CD4-positive, CD25-positive, alpha-beta regulatory T cell (primary cell): ENCODE data around the gene CUX1. TPM values are rescaled to one million over a fixed set of nuclear protein-coding genes. Genes with fewer than 3 reads are reported as not detected.
A peak's percentile ranks its signal among the peaks of the same experiment; 100 is the strongest.

Experiments used
- ATAC-seq, 2 donors: fragments of 150-1000 bp; cut with Tn5 transposase; one replicate each; pipeline ENCODE4 v1.10.0; 2021; ENCODE audit warnings: low read depth in 2 of 2, moderate number of reproducible peaks in 2 of 2, moderate library complexity in 1 of 2
- DNase-seq, 3 donors: peaks; one replicate each; pipeline versions ENCODE4 v3.0.0 to v3.0.0-alpha.2; 2012 to 2022; ENCODE audit warnings: mixed read lengths in 1 of 3
- H3K27ac ChIP-seq: one replicate; pipeline ENCODE4 v1.7.0; 2013; ENCODE audit warnings: mild to moderate bottlenecking, low read length; ENCODE audit not compliant: insufficient read depth, poor library complexity, severe bottlenecking
- H3K27me3 ChIP-seq: one replicate; pipeline ENCODE4 v1.7.0; 2013; ENCODE audit warnings: low read length; ENCODE audit not compliant: control insufficient read depth, insufficient read depth
- H3K36me3 ChIP-seq: one replicate; pipeline ENCODE4 v1.7.0; 2013; ENCODE audit warnings: mild to moderate bottlenecking, low read length, moderate library complexity; ENCODE audit not compliant: control insufficient read depth, insufficient read depth
- H3K4me1 ChIP-seq: 2 replicates; pipeline ENCODE4 v1.7.0; 2013; ENCODE audit warnings: mild to moderate bottlenecking, low read length; ENCODE audit not compliant: insufficient read depth, control insufficient read depth, poor library complexity, severe bottlenecking
- H3K4me3 ChIP-seq: one replicate; pipeline ENCODE4 v1.7.0; 2013; ENCODE audit warnings: low read depth, mild to moderate bottlenecking, low read length, moderate library complexity
- H3K9me3 ChIP-seq, 2 experiments: 1 replicate in 1 of 2; 2 replicates in 1 of 2; pipeline ENCODE4 v1.7.0; 2013; ENCODE audit warnings: low read length in 2 of 2, mild to moderate bottlenecking in 1 of 2, moderate library complexity in 1 of 2; ENCODE audit not compliant: control insufficient read depth in 2 of 2
- H3K27ac Mint-ChIP-seq, 3 donors: one replicate each; pipeline ENCODE4 v1.8.0; 2020 to 2022; ENCODE audit warnings: mild to moderate bottlenecking in 3 of 3, mixed read lengths in 3 of 3, moderate library complexity in 2 of 3
- H3K27me3 Mint-ChIP-seq: one replicate; pipeline ENCODE4 v1.8.0; 2022; ENCODE audit warnings: mild to moderate bottlenecking, mixed read lengths
- H3K36me3 Mint-ChIP-seq: one replicate; pipeline ENCODE4 v1.8.0; 2020; ENCODE audit warnings: mixed read lengths
- H3K4me1 Mint-ChIP-seq, 4 donors: one replicate each; pipeline ENCODE4 v1.8.0; 2020 to 2022; ENCODE audit warnings: mixed read lengths in 4 of 4, mild to moderate bottlenecking in 1 of 4
- H3K4me3 Mint-ChIP-seq, 4 donors: one replicate each; pipeline ENCODE4 v1.8.0; 2020 to 2022; ENCODE audit warnings: mild to moderate bottlenecking in 4 of 4, mixed read lengths in 4 of 4, moderate library complexity in 3 of 4
- H3K9me3 Mint-ChIP-seq, 7 donors: one replicate each; pipeline ENCODE4 v1.8.0; 2020 to 2022; ENCODE audit warnings: mixed read lengths in 7 of 7, mild to moderate bottlenecking in 3 of 7, moderate library complexity in 2 of 7
- polyA plus RNA-seq, 4 donors: library from polyadenylated mRNA; unstranded; fragments of 300-500 nt; fragmentation: Illumina TruSeq; gene quantifications; one replicate each; pipeline ENCODE4 v1.2.3, GENCODE V29; 2021
- total RNA-seq: library from RNA; stranded (reverse); gene quantifications from one replicate; pipeline ENCODE4 v1.2.3, GENCODE V29; 2022

Gene CUX1
- total and polyA plus RNA-seq, 5 donors from 2014 or later, result 6.0 to 45.1 (median 7.8) TPM

DNA sequence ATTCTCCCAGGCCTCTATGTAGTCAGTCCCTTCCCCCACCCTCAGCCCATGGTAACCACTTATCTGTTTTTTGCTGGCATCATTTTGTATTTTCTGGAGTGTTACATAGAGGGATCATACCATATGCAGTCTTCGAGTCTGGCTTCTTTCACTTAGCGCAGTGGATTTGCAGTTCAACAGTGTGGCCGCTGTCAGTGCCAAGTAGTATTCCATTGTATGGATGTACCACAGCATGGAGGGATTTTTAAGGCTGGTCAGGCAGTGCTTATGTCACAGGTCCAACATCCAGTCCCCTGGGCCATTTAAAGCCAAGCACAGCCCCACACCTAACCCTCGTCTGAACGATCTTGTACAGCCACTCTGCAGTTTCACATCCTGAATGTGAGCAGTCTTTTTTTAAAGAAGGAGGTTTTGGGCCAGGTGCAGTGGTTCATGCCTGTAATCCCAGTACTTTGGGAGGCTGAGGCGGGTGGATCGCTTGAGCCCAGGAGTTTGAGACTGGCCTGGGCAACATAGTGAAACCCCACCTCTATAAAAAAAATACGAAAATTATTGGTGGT lies 121.8 kb downstream of the CUX1 start:
- no peaks in the 10 kb centered on the region for H3K4me1 ChIP-seq
- Mint-ChIP-seq H3K9me3 (no peaks in the 10 kb centered on the region), H3K36me3 (no peaks in the 10 kb centered on the region), H3K27me3 (no peaks in the 10 kb centered on the region), H3K27ac (peak overlapping the region in 1 of 3 donors; percentile 56), H3K4me1 (peaks cover 0 to 10% (median 5%) of the 10 kb centered on the region in 4 donors), H3K4me3 (no peak overlapping the region)
- DNase-seq (no peak), ATAC-seq (no peak)
- H3K4me3 ChIP-seq, result no peak overlapping the region
- H3K36me3 ChIP-seq, result no peaks in the 10 kb centered on the region
- no peak overlapping the region for H3K27ac ChIP-seq
- no peaks in the 10 kb centered on the region for H3K9me3 ChIP-seq
- H3K27me3 ChIP-seq, result no peaks in the 10 kb centered on the region

GRCh38 chr7:101940151-101940550 lies 122.7 kb downstream of the CUX1 start:
- no peak overlapping the region for H3K27ac Mint-ChIP-seq

GRCh38 chr7:101940830-101941229 lies 123.4 kb downstream of the CUX1 start:
- no peaks in the 10 kb centered on the region for H3K9me3 ChIP-seq
- no peak overlapping the region for H3K27ac Mint-ChIP-seq
- ATAC-seq, result no peak

More at GRCh38 chr7:101940151-101940550, 122.7 kb downstream of the CUX1 start:
- Histone ChIP-seq H3K9me3 (no peaks in the 10 kb centered on the region), H3K27me3 (no peaks in the 10 kb centered on the region), H3K4me1 (no peaks in the 10 kb centered on the region), H3K27ac (no peak overlapping the region), H3K4me3 (no peak overlapping the region), H3K36me3 (no peaks in the 10 kb centered on the region)
- ATAC-seq (no peak), DNase-seq (no peak)
- H3K4me3 Mint-ChIP-seq, result no peak overlapping the region
- no peaks in the 10 kb centered on the region for H3K9me3 Mint-ChIP-seq
- H3K27me3 Mint-ChIP-seq, result no peaks in the 10 kb centered on the region
- no peaks in the 10 kb centered on the region for H3K36me3 Mint-ChIP-seq
- H3K4me1 Mint-ChIP-seq, result peaks cover 0 to 9% (median 3%) of the 10 kb centered on the region in 4 donors

DNA sequence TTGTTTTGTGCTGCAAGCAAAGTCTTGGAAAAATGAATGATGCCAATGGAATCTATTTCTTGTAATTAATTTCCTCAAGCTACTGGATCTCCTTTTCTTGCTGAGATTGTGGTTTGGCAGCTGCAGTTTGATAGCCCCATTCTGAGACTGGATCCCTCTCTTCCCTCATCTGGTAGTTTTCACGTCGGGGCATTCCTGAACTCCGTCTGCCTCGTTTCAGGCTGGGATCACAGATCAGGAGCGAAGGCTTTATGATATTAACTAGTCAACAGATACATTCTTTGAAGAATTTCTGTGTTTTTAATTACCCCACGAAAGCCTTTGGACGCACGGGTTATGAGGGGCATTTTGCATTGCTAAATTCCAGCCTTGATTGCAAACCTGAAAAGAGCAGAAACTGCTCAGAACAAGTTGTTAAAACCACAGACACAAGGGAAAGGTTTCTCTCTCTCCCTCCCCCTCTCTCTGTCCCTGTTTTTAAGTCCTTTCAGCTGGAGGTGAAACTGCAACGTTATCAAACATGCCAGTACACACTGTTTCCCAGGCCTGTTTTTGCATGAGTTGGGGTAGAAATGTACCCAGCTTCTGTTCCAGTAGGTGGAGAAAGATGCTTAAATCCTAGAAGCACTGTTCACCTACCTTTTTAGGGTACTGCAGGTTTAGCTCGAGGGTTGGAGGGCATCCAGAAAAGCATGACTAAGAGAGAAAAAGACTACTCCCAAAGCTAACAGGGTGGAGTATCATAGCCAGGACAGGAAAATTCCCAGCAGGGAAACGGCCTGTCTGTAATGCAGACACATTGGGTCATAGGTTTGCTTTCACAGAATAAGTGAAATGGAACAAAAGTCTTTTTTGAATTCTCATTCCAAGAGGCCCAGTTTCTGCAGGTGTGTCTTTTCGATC lies 124.3 kb downstream of the CUX1 start:
- no peaks in the 10 kb centered on the region for H3K4me1 ChIP-seq
- H3K4me1 Mint-ChIP-seq, result peaks cover 0 to 8% (median 4%) of the 10 kb centered on the region in 4 donors
- no peak overlapping the region for H3K4me3 Mint-ChIP-seq
- H3K27me3 Mint-ChIP-seq, result no peaks in the 10 kb centered on the region
- no peaks in the 10 kb centered on the region for H3K27me3 ChIP-seq
- H3K36me3 Mint-ChIP-seq, result peaks cover 5% of the 10 kb centered on the region
- H3K27ac Mint-ChIP-seq, result peak overlapping the region in 1 of 3 donors; percentile 48
- no peak overlapping the region for H3K4me3 ChIP-seq
- H3K9me3 Mint-ChIP-seq, result no peaks in the 10 kb centered on the region
- H3K27ac ChIP-seq, result no peak overlapping the region
- no peak for DNase-seq
- H3K9me3 ChIP-seq, result no peaks in the 10 kb centered on the region
- no peak for ATAC-seq
- no peaks in the 10 kb centered on the region for H3K36me3 ChIP-seq

More at GRCh38 chr7:101940830-101941229, 123.4 kb downstream of the CUX1 start:
- peaks cover 3% of the 10 kb centered on the region for H3K36me3 Mint-ChIP-seq
- Histone ChIP-seq H3K4me1 (no peaks in the 10 kb centered on the region), H3K4me3 (no peak overlapping the region), H3K27ac (no peak overlapping the region), H3K27me3 (no peaks in the 10 kb centered on the region), H3K36me3 (no peaks in the 10 kb centered on the region)
- H3K27me3 Mint-ChIP-seq, result no peaks in the 10 kb centered on the region
- peaks cover 0 to 8% (median 5%) of the 10 kb centered on the region in 4 donors for H3K4me1 Mint-ChIP-seq
- no peaks in the 10 kb centered on the region for H3K9me3 Mint-ChIP-seq
- H3K4me3 Mint-ChIP-seq, result no peak overlapping the region
- no peak for DNase-seq

GRCh38 chr7:101942603-101943210 lies 125.3 kb downstream of the CUX1 start:
- H3K27ac Mint-ChIP-seq, result no peak overlapping the region
- H3K27me3 Mint-ChIP-seq, result no peaks in the 10 kb centered on the region
- H3K27ac ChIP-seq, result no peak overlapping the region
- DNase-seq (no peak), ATAC-seq (no peak)
- no peaks in the 10 kb centered on the region for H3K9me3 Mint-ChIP-seq
- no peaks in the 10 kb centered on the region for H3K9me3 ChIP-seq
- H3K4me3 Mint-ChIP-seq, result no peak overlapping the region
- no peaks in the 10 kb centered on the region for H3K4me1 ChIP-seq
- no peaks in the 10 kb centered on the region for H3K27me3 ChIP-seq
- H3K4me1 Mint-ChIP-seq, result peaks cover 0 to 9% (median 4%) of the 10 kb centered on the region in 4 donors
- H3K36me3 ChIP-seq, result no peaks in the 10 kb centered on the region
- H3K36me3 Mint-ChIP-seq, result peaks cover 5% of the 10 kb centered on the region
- no peak overlapping the region for H3K4me3 ChIP-seq

- H3K27ac ChIP-seq, result no peak overlapping the region
- Mint-ChIP-seq H3K36me3 (peaks cover 5% of the 10 kb centered on the region), H3K27me3 (no peaks in the 10 kb centered on the region), H3K27ac (no peak overlapping the region), H3K4me3 (no peak overlapping the region), H3K9me3 (no peaks in the 10 kb centered on the region), H3K4me1 (peaks cover 0 to 9% (median 4%) of the 10 kb centered on the region in 4 donors)
- H3K36me3 ChIP-seq, result no peaks in the 10 kb centered on the region
- H3K27me3 ChIP-seq, result no peaks in the 10 kb centered on the region
- H3K4me3 ChIP-seq, result no peak overlapping the region
- ATAC-seq (no peak), DNase-seq (no peak)
- H3K9me3 ChIP-seq, result no peaks in the 10 kb centered on the region
- H3K4me1 ChIP-seq, result no peaks in the 10 kb centered on the region
These were observed 125.9 kb downstream of the CUX1 start for GRCh38 chr7:101943306-101943705.

DNA sequence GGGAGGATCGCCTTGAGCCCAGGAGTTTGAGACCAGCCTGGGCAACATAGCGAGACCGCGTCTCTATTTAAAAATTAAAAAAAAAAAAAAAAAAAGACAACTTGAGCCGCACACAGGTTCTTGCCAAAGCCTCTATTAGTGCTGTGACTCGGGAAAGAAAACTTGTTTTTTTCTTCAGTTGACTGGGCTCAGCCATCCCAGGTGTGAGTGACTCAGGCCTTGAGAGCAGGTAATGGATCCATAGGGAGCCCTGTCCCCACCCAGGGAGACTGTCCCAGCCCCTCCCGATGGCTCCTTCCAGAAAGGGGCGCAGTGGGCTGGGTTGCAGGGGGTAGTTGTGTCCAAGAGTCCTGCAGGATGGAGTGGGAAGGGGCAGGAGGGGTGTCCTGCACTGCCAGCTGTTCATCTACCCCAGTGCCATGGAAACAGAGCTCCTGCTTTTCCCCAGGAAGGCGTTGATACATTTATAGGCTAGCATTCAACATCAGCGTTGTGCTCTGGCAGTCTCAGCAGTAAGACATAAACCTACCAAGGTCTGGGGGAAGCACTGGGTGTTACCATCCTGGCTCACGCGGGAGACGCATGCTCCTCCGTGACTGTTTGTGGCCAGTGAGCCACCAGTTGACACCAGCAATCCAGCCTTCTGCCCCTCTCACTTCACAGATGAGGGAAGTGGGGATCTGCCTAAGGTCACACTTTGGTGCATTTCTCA lies 126.6 kb downstream of the CUX1 start:
- Histone ChIP-seq H3K4me3 (no peak overlapping the region), H3K4me1 (no peaks in the 10 kb centered on the region), H3K36me3 (no peaks in the 10 kb centered on the region), H3K9me3 (no peaks in the 10 kb centered on the region), H3K27ac (no peak overlapping the region), H3K27me3 (no peaks in the 10 kb centered on the region)
- peaks cover 0 to 9% (median 4%) of the 10 kb centered on the region in 4 donors for H3K4me1 Mint-ChIP-seq
- no peaks in the 10 kb centered on the region for H3K9me3 Mint-ChIP-seq
- no peak overlapping the region for H3K4me3 Mint-ChIP-seq
- no peak for DNase-seq
- no peak for ATAC-seq
- no peaks in the 10 kb centered on the region for H3K27me3 Mint-ChIP-seq
- no peak overlapping the region for H3K27ac Mint-ChIP-seq
- H3K36me3 Mint-ChIP-seq, result peaks cover 5% of the 10 kb centered on the region
